HCT116 (cell line): ENCODE results near the gene TCAP.

Experiments used
- CEBPB ChIP-seq: IDR thresholded peaks from 2 replicates; pipeline ENCODE4 v1.6.1; 2012; ENCODE audit warnings: low read depth
- CTCF ChIP-seq, 3 experiments: fragments of 200-600 bp in 1 of 3; sonication (generic) in 1 of 3; IDR thresholded peaks in 2 of 3; conservative IDR thresholded peaks in 1 of 3; 2 replicates each; pipeline ENCODE4 v1.5.1; 2012 to 2017; ENCODE audit warnings: low read depth in 2 of 3, low read length in 2 of 3, antibody characterized with exemption in 1 of 3, borderline replicate concordance in 1 of 3, control low read depth in 1 of 3, mild to moderate bottlenecking in 1 of 3, mixed read lengths in 1 of 3, mixed run types in 1 of 3, moderate library complexity in 1 of 3; ENCODE audit not compliant: insufficient read depth in 1 of 3
- EGR1 ChIP-seq: IDR thresholded peaks from 2 replicates; pipeline ENCODE4 v1.6.1; 2012; ENCODE audit warnings: low read depth
- EZH2 ChIP-seq: fragments of 200-600 bp; sonication (generic); IDR thresholded peaks from 2 replicates; pipeline ENCODE4 v1.6.1; 2017; ENCODE audit warnings: antibody characterized with exemption, mixed run types
- EZH2phosphoT487 ChIP-seq: fragments of 200-600 bp; IDR thresholded peaks from 2 replicates; pipeline ENCODE4 v1.6.1; 2018; ENCODE audit warnings: antibody characterized with exemption, borderline replicate concordance
- MAX ChIP-seq: IDR thresholded peaks from 2 replicates; pipeline ENCODE4 v1.6.1; 2012
- POLR2A ChIP-seq: IDR thresholded peaks from 2 replicates; pipeline ENCODE4 v1.7.0; 2011; ENCODE audit warnings: borderline replicate concordance; ENCODE audit not compliant: insufficient read depth, insufficient read length; ENCODE audit errors: extremely low read depth
- POLR2AphosphoS5 ChIP-seq: IDR thresholded peaks from 2 replicates; pipeline ENCODE4 v1.6.1; 2011; ENCODE audit warnings: mild to moderate bottlenecking, low read depth, low read length, moderate library complexity
- RAD21 ChIP-seq: IDR thresholded peaks from 2 replicates; pipeline ENCODE4 v1.6.1; 2012; ENCODE audit warnings: low read depth, mild to moderate bottlenecking
- REST ChIP-seq: IDR thresholded peaks from 2 replicates; pipeline ENCODE4 v1.6.1; 2012; ENCODE audit warnings: low read depth
- SIN3A ChIP-seq: IDR thresholded peaks from 2 replicates; pipeline ENCODE4 v1.6.1; 2012; ENCODE audit warnings: low read depth
- SP1 ChIP-seq: IDR thresholded peaks from 2 replicates; pipeline ENCODE4 v1.6.1; 2012; ENCODE audit warnings: low read depth
- ZNF274 ChIP-seq: fragments of 200-500 bp; sonication (Bioruptor generic); IDR thresholded peaks from 2 replicates; pipeline ENCODE4 v1.6.1; 2014; ENCODE audit warnings: mild to moderate bottlenecking, low read depth, low read length, inconsistent platforms

- TF ChIP-seq CTCF (IDR thresholded peaks at IDR 0.05 in 2 of 3, conservative IDR thresholded peaks at IDR 0.05 in 1 of 3; ENCODE audit: borderline replicate concordance in 1 of 3, insufficient read depth in 1 of 3, low read depth in 2 of 3, low read length in 2 of 3) (no peak), SIN3A (no peak), SP1 (no peak), CEBPB (no peak), MAX (no peak), REST (no peak), POLR2AphosphoS5 (no peak), POLR2A (no peak), EZH2 (no peak), ZNF274 (no peak), EZH2phosphoT487 (no peak), EGR1 (no peak), RAD21 (no peak)
Measured at GRCh38 chr17:39662551-39663339, 2.4 kb upstream of the TCAP start.
